HepG2 (cell line): ENCODE results near the gene DMKN. TPM values are rescaled to one million over a fixed set of nuclear protein-coding genes. Genes with fewer than 3 reads are reported as not detected.

Experiments used
- MEIS1 ChIP-seq: sonication (generic); formaldehyde crosslinking; IDR thresholded peaks from 2 replicates; pipeline ENCODE4 v1.9.0; 2021; ENCODE audit warnings: mild to moderate bottlenecking, missing genetic modification reagents, moderate library complexity, borderline replicate concordance
- MXD1 ChIP-seq: sonication (generic); formaldehyde crosslinking; IDR thresholded peaks from 2 replicates; pipeline ENCODE4 v1.4.0; 2020; ENCODE audit warnings: mild to moderate bottlenecking, missing genetic modification reagents
- POGZ ChIP-seq: sonication (generic); formaldehyde crosslinking; IDR thresholded peaks from 2 replicates; pipeline ENCODE4 v1.4.0; 2020; ENCODE audit warnings: mild to moderate bottlenecking, missing genetic modification reagents
- SNAPC4 ChIP-seq: sonication (generic); formaldehyde crosslinking; IDR thresholded peaks from 2 replicates; pipeline ENCODE4 v1.4.0; 2020; ENCODE audit warnings: mild to moderate bottlenecking, missing genetic modification reagents
- SP5 ChIP-seq: IDR thresholded peaks from 2 replicates; pipeline ENCODE4 v1.6.1; 2016; ENCODE audit warnings: low read depth, borderline replicate concordance
- TBX3 ChIP-seq: fragments of 450-650 bp; IDR thresholded peaks from 2 replicates; pipeline ENCODE4 v1.6.1; 2017; ENCODE audit warnings: antibody characterized with exemption, mild to moderate bottlenecking, inconsistent platforms, borderline replicate concordance
- ZKSCAN5 ChIP-seq: sonication (generic); formaldehyde crosslinking; IDR thresholded peaks from 2 replicates; pipeline ENCODE4 v1.5.1; 2020; ENCODE audit warnings: mild to moderate bottlenecking, missing genetic modification reagents
- ZNF274 ChIP-seq: sonication (generic); formaldehyde crosslinking; IDR thresholded peaks from 2 replicates; pipeline ENCODE4 v1.5.1; 2020; ENCODE audit warnings: mild to moderate bottlenecking, missing genetic modification reagents
- ZNF646 ChIP-seq: sonication (generic); formaldehyde crosslinking; IDR thresholded peaks from 2 replicates; pipeline ENCODE4 v1.9.0; 2021; ENCODE audit warnings: mild to moderate bottlenecking, missing genetic modification reagents
- polyA plus RNA-seq, 8 experiments: library from polyadenylated mRNA; depleted of rRNA in 3 of 8; stranded (reverse) in 7 of 8; unstranded in 1 of 8; fragments of >200 nt; fragmentation: Illumina TruSeq in 4 of 8; extraction: Trizol in 4 of 8; gene quantifications; 2 replicates each; pipeline versions ENCODE4 v1.2.1 to v1.2.3, GENCODE V29; 2011 to 2016; ENCODE audit warnings: low read depth in 4 of 8, missing spikeins in 1 of 8, mixed read lengths in 1 of 8; ENCODE audit not compliant: insufficient read depth in 1 of 8
- total RNA-seq, 5 experiments: library from RNA; depleted of rRNA; stranded (reverse); fragments of >200 nt; fragmentation: Illumina TruSeq; extraction: Trizol; gene quantifications; 2 replicates each; pipeline ENCODE4 v1.2.3, GENCODE V29; 2016; ENCODE audit warnings: low read depth in 1 of 5
- TF ChIP-seq, protein P1 (sequence below): sonication (generic); formaldehyde crosslinking; IDR thresholded peaks from 2 replicates; pipeline ENCODE4 v1.5.0; 2020; ENCODE audit warnings: mild to moderate bottlenecking, missing genetic modification reagents, moderate library complexity
- TF ChIP-seq, protein P2 (sequence below): sonication (generic); formaldehyde crosslinking; IDR thresholded peaks from 2 replicates; pipeline ENCODE4 v1.4.0; 2020; ENCODE audit warnings: missing genetic modification reagents

DMKN gene
- total and polyA plus RNA-seq, 2 of the 13 experiments (the other 11 are each of a cell fraction or from before 2014, with no cell fraction given), result 50.8 to 57.1 TPM

DNA sequence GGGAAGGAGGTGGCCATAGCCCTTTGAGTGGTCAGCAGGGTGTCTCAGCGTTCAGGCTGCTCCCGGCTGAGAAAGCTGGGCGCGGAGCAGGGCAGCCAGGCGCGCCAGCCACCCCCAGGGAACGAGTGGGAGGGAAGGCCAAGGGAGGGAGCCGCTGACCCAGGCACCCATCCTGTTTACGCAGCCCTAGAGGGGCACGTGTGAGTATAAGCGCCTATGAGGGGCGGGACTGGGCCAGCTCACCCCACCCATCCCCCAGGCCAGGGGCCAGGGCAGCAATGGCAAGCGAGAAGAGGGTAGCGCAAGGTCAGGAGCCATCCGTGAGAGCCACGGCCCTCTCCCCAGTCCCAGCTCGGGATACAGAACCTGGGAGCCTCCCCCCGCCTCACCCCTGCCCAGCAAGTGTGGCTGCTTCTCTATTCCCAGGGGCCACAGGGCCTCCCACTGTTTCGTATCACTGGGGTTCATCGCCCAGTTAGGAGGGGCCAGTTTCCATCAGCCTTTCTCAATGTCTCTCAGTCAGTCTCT, 897 bp upstream of the DMKN start (continued):
- TF ChIP-seq, protein P1, sequence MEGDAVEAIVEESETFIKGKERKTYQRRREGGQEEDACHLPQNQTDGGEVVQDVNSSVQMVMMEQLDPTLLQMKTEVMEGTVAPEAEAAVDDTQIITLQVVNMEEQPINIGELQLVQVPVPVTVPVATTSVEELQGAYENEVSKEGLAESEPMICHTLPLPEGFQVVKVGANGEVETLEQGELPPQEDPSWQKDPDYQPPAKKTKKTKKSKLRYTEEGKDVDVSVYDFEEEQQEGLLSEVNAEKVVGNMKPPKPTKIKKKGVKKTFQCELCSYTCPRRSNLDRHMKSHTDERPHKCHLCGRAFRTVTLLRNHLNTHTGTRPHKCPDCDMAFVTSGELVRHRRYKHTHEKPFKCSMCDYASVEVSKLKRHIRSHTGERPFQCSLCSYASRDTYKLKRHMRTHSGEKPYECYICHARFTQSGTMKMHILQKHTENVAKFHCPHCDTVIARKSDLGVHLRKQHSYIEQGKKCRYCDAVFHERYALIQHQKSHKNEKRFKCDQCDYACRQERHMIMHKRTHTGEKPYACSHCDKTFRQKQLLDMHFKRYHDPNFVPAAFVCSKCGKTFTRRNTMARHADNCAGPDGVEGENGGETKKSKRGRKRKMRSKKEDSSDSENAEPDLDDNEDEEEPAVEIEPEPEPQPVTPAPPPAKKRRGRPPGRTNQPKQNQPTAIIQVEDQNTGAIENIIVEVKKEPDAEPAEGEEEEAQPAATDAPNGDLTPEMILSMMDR (CRISPR knock-in tag), result 0 out of 2 replicates have a peak, but pooled peaks have one; percentile 34
- TF ChIP-seq TBX3 (no peak), MEIS1 (no peak), MXD1 (CRISPR knock-in tag) (peak; percentile 43; the same call in 1 of the 2 replicates), ZNF274 (CRISPR knock-in tag) (0 out of 2 replicates have a peak, but pooled peaks have one; percentile 19), POGZ (CRISPR knock-in tag) (0 out of 2 replicates have a peak, but pooled peaks have one; percentile 26), SP5 (CRISPR knock-in tag) (0 out of 2 replicates have a peak, but pooled peaks have one; percentile 37), SNAPC4 (CRISPR knock-in tag) (no peak), ZNF646 (no peak), ZKSCAN5 (CRISPR knock-in tag) (no peak)
- TF ChIP-seq, protein P2, sequence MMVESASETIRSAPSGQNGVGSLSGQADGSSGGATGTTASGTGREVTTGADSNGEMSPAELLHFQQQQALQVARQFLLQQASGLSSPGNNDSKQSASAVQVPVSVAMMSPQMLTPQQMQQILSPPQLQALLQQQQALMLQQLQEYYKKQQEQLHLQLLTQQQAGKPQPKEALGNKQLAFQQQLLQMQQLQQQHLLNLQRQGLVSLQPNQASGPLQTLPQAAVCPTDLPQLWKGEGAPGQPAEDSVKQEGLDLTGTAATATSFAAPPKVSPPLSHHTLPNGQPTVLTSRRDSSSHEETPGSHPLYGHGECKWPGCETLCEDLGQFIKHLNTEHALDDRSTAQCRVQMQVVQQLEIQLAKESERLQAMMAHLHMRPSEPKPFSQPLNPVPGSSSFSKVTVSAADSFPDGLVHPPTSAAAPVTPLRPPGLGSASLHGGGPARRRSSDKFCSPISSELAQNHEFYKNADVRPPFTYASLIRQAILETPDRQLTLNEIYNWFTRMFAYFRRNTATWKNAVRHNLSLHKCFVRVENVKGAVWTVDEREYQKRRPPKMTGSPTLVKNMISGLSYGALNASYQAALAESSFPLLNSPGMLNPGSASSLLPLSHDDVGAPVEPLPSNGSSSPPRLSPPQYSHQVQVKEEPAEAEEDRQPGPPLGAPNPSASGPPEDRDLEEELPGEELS (CRISPR knock-in tag), result peak; percentile 65
